Renal pelvis (tissue), 4 donors: ENCODE measurements around the gene IMMP2L. TPM values are rescaled to one million over a fixed set of nuclear protein-coding genes. Genes with fewer than 3 reads are reported as not detected.
"Not testable (repeated sequence)": the region's sequence is repeated elsewhere in the genome, so short reads cannot be mapped to it uniquely, and the experiment has no call there.

ENCODE experiments used
- DNase-seq: peaks from one replicate; pipeline ENCODE4 v3.0.0-alpha.2; 2013
- polyA plus RNA-seq, 3 donors: library from polyadenylated mRNA; unstranded; fragments of 120-200 nt; gene quantifications; one replicate each; pipeline ENCODE4 v1.2.1, GENCODE V29; 2013; ENCODE audit not compliant: insufficient read length in 3 of 3

Gene IMMP2L
- polyA plus RNA-seq, 3 donors = 42.8 to 50.0 (median 43.2) TPM

GRCh38 chr7:110940756-110941155, 621.5 kb downstream of the IMMP2L start:
- no peak for DNase-seq

- no peak for DNase-seq
Observed at GRCh38 chr7:110938165-110938564, 624.1 kb downstream of the IMMP2L start.

GRCh38 chr7:110936665-110937064, 625.6 kb downstream of the IMMP2L start:
- DNase-seq = not testable (repeated sequence)

- DNase-seq = no peak
Observed at GRCh38 chr7:110929480-110930249, 632.6 kb downstream of the IMMP2L start.

GRCh38 chr7:110922906-110923305, 639.4 kb downstream of the IMMP2L start:
- no peak for DNase-seq

- no peak for DNase-seq
Observed at GRCh38 chr7:110921595-110922151, 640.6 kb downstream of the IMMP2L start.

- no peak for DNase-seq
Observed at GRCh38 chr7:110918949-110919548, 643.2 kb downstream of the IMMP2L start.

GRCh38 chr7:110914263-110914662, 648.0 kb downstream of the IMMP2L start:
- no peak for DNase-seq

GRCh38 chr7:110911632-110912031, 650.7 kb downstream of the IMMP2L start:
- no peak for DNase-seq

- no peak for DNase-seq
Observed at GRCh38 chr7:110909117-110909516, 653.2 kb downstream of the IMMP2L start.

GRCh38 chr7:110905773-110906566, 656.3 kb downstream of the IMMP2L start:
- no peak for DNase-seq

GRCh38 chr7:110898516-110898915, 663.8 kb downstream of the IMMP2L start:
- DNase-seq = no peak

GRCh38 chr7:110897538-110897937, 664.8 kb downstream of the IMMP2L start:
- no peak for DNase-seq

- DNase-seq = no peak
Observed at GRCh38 chr7:110894111-110894510, 668.2 kb downstream of the IMMP2L start.

- no peak for DNase-seq
Observed at GRCh38 chr7:110891197-110891596, 671.1 kb downstream of the IMMP2L start.

GRCh38 chr7:110890101-110890500, 672.2 kb downstream of the IMMP2L start:
- no peak for DNase-seq

- DNase-seq = no peak
Observed at GRCh38 chr7:110889335-110889734, 673.0 kb downstream of the IMMP2L start.

- DNase-seq = peak; percentile 34
Observed at GRCh38 chr7:110888641-110889040, 673.7 kb downstream of the IMMP2L start.

GRCh38 chr7:110885474-110885873, 676.8 kb downstream of the IMMP2L start:
- no peak for DNase-seq

- DNase-seq = no peak
Observed at GRCh38 chr7:110881721-110882120, 680.6 kb downstream of the IMMP2L start.

- no peak for DNase-seq
Observed at GRCh38 chr7:110880971-110881370, 681.3 kb downstream of the IMMP2L start.

GRCh38 chr7:110877016-110877415, 685.3 kb downstream of the IMMP2L start:
- peak; percentile 52 for DNase-seq
